Measurements from ENCODE around the gene SLC2A3.
A peak's percentile ranks its signal among the peaks of the same experiment; 100 is the strongest.
"Not testable (repeated sequence)": the region's sequence is repeated elsewhere in the genome, so short reads cannot be mapped to it uniquely, and the experiment has no call there.

The SLC2A3 gene

GRCh38 chr12:7950230-7950943, 14.4 kb upstream of the SLC2A3 start:
- DNase-seq: not testable (repeated sequence)

GRCh38 chr12:7948589-7949260, 12.7 kb upstream of the SLC2A3 start:
- no peak for DNase-seq

- DNase-seq: no peak
Measured at GRCh38 chr12:7947011-7947410, 11.0 kb upstream of the SLC2A3 start.

- DNase-seq: not testable (repeated sequence)
Measured at GRCh38 chr12:7944760-7945159, 8.8 kb upstream of the SLC2A3 start.

- DNase-seq: no peak
Measured at GRCh38 chr12:7940906-7941305, 4.9 kb upstream of the SLC2A3 start.

- DNase-seq: no peak
Measured at GRCh38 chr12:7937833-7938506, 2.0 kb upstream of the SLC2A3 start.

GRCh38 chr12:7934889-7935492, 996 bp downstream of the SLC2A3 start:
- no peak for DNase-seq

GRCh38 chr12:7934091-7934888, 1.7 kb downstream of the SLC2A3 start:
- peak in 1 of 2 experiments; percentile 36 for DNase-seq

GRCh38 chr12:7933255-7933726, 2.7 kb downstream of the SLC2A3 start:
- DNase-seq: peak; percentile 72 to 77

GRCh38 chr12:7932599-7933240, 3.3 kb downstream of the SLC2A3 start:
- DNase-seq: not testable (repeated sequence)

GRCh38 chr12:7929083-7929792, 6.7 kb downstream of the SLC2A3 start:
- DNase-seq: no peak

GRCh38 chr12:7927470-7927869, 8.5 kb downstream of the SLC2A3 start:
- DNase-seq: no peak

- DNase-seq: not testable (repeated sequence)
Measured at GRCh38 chr12:7926068-7926666, 9.8 kb downstream of the SLC2A3 start.

GRCh38 chr12:7923241-7924236, 12.4 kb downstream of the SLC2A3 start:
- no peak for DNase-seq

GRCh38 chr12:7921181-7921580, 14.8 kb downstream of the SLC2A3 start:
- DNase-seq: not testable (repeated sequence)

- DNase-seq: not testable (repeated sequence)
Measured at GRCh38 chr12:7918268-7918590, 17.8 kb downstream of the SLC2A3 start.

GRCh38 chr12:7917392-7918267, 18.4 kb downstream of the SLC2A3 start:
- DNase-seq: no peak

- DNase-seq: no peak
Measured at GRCh38 chr12:7916936-7917335, 19.1 kb downstream of the SLC2A3 start.

Measured in activated CD4-positive, alpha-beta T cell treated with anti-CD3 and anti-CD28 coated beads, Interleukin-2, amount 50 U/mL, for 48 hours (primary cell).